Naive thymus-derived CD4-positive, alpha-beta T cell (primary cell): ENCODE results near the gene TRAPPC2B. TPM values are rescaled to one million over a fixed set of nuclear protein-coding genes. Genes with fewer than 3 reads are reported as not detected.

ENCODE experiments used
- ATAC-seq: fragments of 150-1000 bp; cut with Tn5 transposase; 2 replicates; pipeline ENCODE4 v1.10.0; 2021; ENCODE audit warnings: mild to moderate bottlenecking, moderate library complexity
- CTCF ChIA-PET: fragments of 350-600 bp; sonication (Branson Sonifier 250); formaldehyde crosslinking; loops from one replicate; lab custom pipeline; 2021; ENCODE audit warnings: antibody characterized with exemption; lab: Charles Lee
- POLR2A ChIA-PET: fragments of 350-600 bp; sonication (Branson Sonifier 250); formaldehyde crosslinking; loops from one replicate; lab custom pipeline; 2021; ENCODE audit warnings: antibody characterized with exemption, inconsistent platforms; lab: Charles Lee
- DNase-seq, 9 donors: peaks; one replicate each; pipeline versions ENCODE4 v3.0.0 to v3.0.0-alpha.2; 2020 to 2022; ENCODE audit warnings: mixed read lengths in 1 of 9
- H3K27ac ChIP-seq: one replicate; pipeline ENCODE4 v1.7.0; 2013; ENCODE audit warnings: mild to moderate bottlenecking, low read depth, low read length, moderate library complexity
- H3K27me3 ChIP-seq, 2 donors: one replicate each; pipeline ENCODE4 v1.7.0; 2013; ENCODE audit warnings: low read length in 2 of 2, mild to moderate bottlenecking in 2 of 2, moderate library complexity in 2 of 2; ENCODE audit not compliant: control insufficient read depth in 2 of 2, insufficient read depth in 2 of 2
- H3K36me3 ChIP-seq, 3 experiments: 1 replicate in 2 of 3; 2 replicates in 1 of 3; pipeline ENCODE4 v1.7.0; 2013; ENCODE audit warnings: low read length in 3 of 3, mild to moderate bottlenecking in 3 of 3, moderate library complexity in 1 of 3; ENCODE audit not compliant: insufficient read depth in 3 of 3, control insufficient read depth in 2 of 3
- H3K4me1 ChIP-seq, 2 donors: one replicate each; pipeline ENCODE4 v1.7.0; 2013; ENCODE audit warnings: low read length in 2 of 2, mild to moderate bottlenecking in 2 of 2, moderate library complexity in 1 of 2; ENCODE audit not compliant: control insufficient read depth in 2 of 2, insufficient read depth in 2 of 2
- H3K4me3 ChIP-seq: 2 replicates; pipeline ENCODE4 v1.7.0; 2013; ENCODE audit warnings: mild to moderate bottlenecking, low read length
- H3K9me3 ChIP-seq, 3 experiments: 1 replicate in 2 of 3; 2 replicates in 1 of 3; pipeline ENCODE4 v1.7.0; 2013; ENCODE audit warnings: low read length in 3 of 3; ENCODE audit not compliant: control insufficient read depth in 2 of 3
- H3K27ac Mint-ChIP-seq, 9 donors: one replicate each; pipeline ENCODE4 v1.8.0; 2020 to 2022; ENCODE audit warnings: mixed read lengths in 9 of 9, mild to moderate bottlenecking in 8 of 9, moderate library complexity in 5 of 9, inconsistent platforms in 2 of 9
- H3K27me3 Mint-ChIP-seq, 5 donors: one replicate each; pipeline ENCODE4 v1.8.0; 2021 to 2022; ENCODE audit warnings: mixed read lengths in 5 of 5, mild to moderate bottlenecking in 1 of 5
- H3K36me3 Mint-ChIP-seq, 5 donors: one replicate each; pipeline ENCODE4 v1.8.0; 2020 to 2022; ENCODE audit warnings: mixed read lengths in 5 of 5, mild to moderate bottlenecking in 3 of 5, inconsistent platforms in 1 of 5
- H3K4me1 Mint-ChIP-seq, 7 donors: one replicate each; pipeline ENCODE4 v1.8.0; 2020 to 2022; ENCODE audit warnings: mixed read lengths in 7 of 7, mild to moderate bottlenecking in 3 of 7, inconsistent platforms in 1 of 7
- H3K4me3 Mint-ChIP-seq, 10 donors: one replicate each; pipeline ENCODE4 v1.8.0; 2020 to 2022; ENCODE audit warnings: mild to moderate bottlenecking in 10 of 10, mixed read lengths in 10 of 10, moderate library complexity in 6 of 10, inconsistent platforms in 2 of 10
- H3K9me3 Mint-ChIP-seq, 11 donors: one replicate each; pipeline ENCODE4 v1.8.0; 2020 to 2022; ENCODE audit warnings: mixed read lengths in 11 of 11, mild to moderate bottlenecking in 4 of 11, inconsistent platforms in 1 of 11, moderate library complexity in 1 of 11
- intact Hi-C, 2 donors: fragments of 100-400 bp; cut with micrococcal nuclease; formaldehyde crosslinking; loops; one replicate each; pipeline ENCODE4 v1.15.1; 2023
- polyA plus RNA-seq, 2 donors: library from polyadenylated mRNA; unstranded; fragments of 300-500 nt; fragmentation: Illumina TruSeq; gene quantifications; one replicate each; pipeline ENCODE4 v1.2.3, GENCODE V29; 2021
- total RNA-seq, 6 experiments: library from RNA in 5 of 6; stranded (reverse) in 5 of 6; gene quantifications; 1 replicate in 5 of 6; 2 replicates in 1 of 6; pipeline ENCODE4 v1.2.3 and lab custom pipeline; 2021 to 2026

The TRAPPC2B gene
- total and polyA plus RNA-seq, 7 experiments from 2014 or later, result 7.7 to 18.9 (median 10.2) TPM

- Mint-ChIP-seq H3K4me3 (peak within 1 kb of the TSS; percentile 89 to 100 (median 97)), H3K27me3 (no peaks in the 10 kb centered on the region), H3K4me1 (peaks cover 11 to 45% (median 29%) of the 10 kb centered on the region in 7 donors), H3K9me3 (peaks cover 6 to 83% (median 31%) of the 10 kb centered on the region in 11 donors), H3K27ac (peak within 1 kb of the TSS; percentile 91 to 100 (median 97)), H3K36me3 (peaks cover 21 to 57% (median 53%) of the 10 kb centered on the region in 5 donors)
- DNase-seq (peak; percentile 85 to 99 (median 92)), ATAC-seq (peak; percentile 98)
- peaks cover 0 to 12% (median 0%) of the 10 kb centered on the region in 3 experiments for H3K9me3 ChIP-seq
- peaks cover 0 to 23% (median 7%) of the 10 kb centered on the region in 3 experiments for H3K36me3 ChIP-seq
- intact Hi-C loops, result loop anchor here (1.0 to 10.0 kb wide), 21 partner anchors 21 to 915 kb away; partner anchors contain the start of genes TRAPPC2B (in 2 of the 2), ZNF17 (in 2 of the 2), ZNF304 (in 2 of the 2) and ZNF417 (in 2 of the 2)
- H3K4me1 ChIP-seq, result peaks cover 13 to 15% of the 10 kb centered on the region in 2 donors
- H3K27me3 ChIP-seq, result no peaks in the 10 kb centered on the region
- ChIA-PET CTCF (interaction anchor here (0.6 to 0.9 kb wide), 2 partner anchors 39 to 514 kb away, joined by 4 to 5 read pairs; partner anchors contain the start of gene ZNF304), POLR2A (interaction anchor here (0.7 to 2.0 kb wide), 14 partner anchors 20 to 986 kb away, joined by 3 to 10 read pairs (median 4); partner anchors contain the start of genes TRAPPC2B, ZNF17, ZNF274 and ZNF304)
- H3K4me3 ChIP-seq, result peak within 1 kb of the TSS; percentile 72
- peak within 1 kb of the TSS; percentile 93 for H3K27ac ChIP-seq
Observed at GRCh38 chr19:57389730-57390598, 26.6 kb downstream of the TRAPPC2B start, which contains the start of gene ZNF548. Gene ZNF548 (plus strand): TSS chr19:57389854. CDS start chr19:57390100, 246 bp downstream.

- Mint-ChIP-seq H3K27ac (peak overlapping the region in 1 of 9 donors; percentile 66), H3K4me1 (peaks cover 8 to 25% (median 14%) of the 10 kb centered on the region in 7 donors), H3K36me3 (peaks cover 66 to 99% (median 93%) of the 10 kb centered on the region in 5 donors), H3K4me3 (no peak overlapping the region), H3K9me3 (peaks cover 33 to 98% (median 63%) of the 10 kb centered on the region in 11 donors), H3K27me3 (no peaks in the 10 kb centered on the region)
- intact Hi-C loops, result no loop called here
- Histone ChIP-seq H3K9me3 (peaks cover 0 to 56% (median 19%) of the 10 kb centered on the region in 3 experiments), H3K27ac (no peak overlapping the region), H3K4me3 (no peak overlapping the region), H3K27me3 (no peaks in the 10 kb centered on the region), H3K4me1 (peaks cover 2 to 4% of the 10 kb centered on the region in 2 donors), H3K36me3 (peaks cover 24 to 75% (median 27%) of the 10 kb centered on the region in 3 experiments)
- ATAC-seq (no peak), DNase-seq (no peak)
- ChIA-PET CTCF (no interaction called here), POLR2A (no interaction called here)
Observed at GRCh38 chr19:57395710-57396109, 32.4 kb downstream of the TRAPPC2B start.

GRCh38 chr19:57398868-57399267, 35.5 kb downstream of the TRAPPC2B start:
- H3K27me3 ChIP-seq, result no peaks in the 10 kb centered on the region
- CTCF ChIA-PET, result no interaction called here
- H3K36me3 ChIP-seq, result peaks cover 24 to 67% (median 25%) of the 10 kb centered on the region in 3 experiments

GRCh38 chr19:57403737-57404563, 40.6 kb downstream of the TRAPPC2B start:
- no peak overlapping the region for H3K27ac ChIP-seq
- intact Hi-C loops, result no loop called here
- H3K9me3 ChIP-seq, result peaks cover 0 to 34% (median under 1%) of the 10 kb centered on the region in 3 experiments
- ChIA-PET POLR2A (interaction anchor here (0.6 kb wide), 1 partner anchor 742 kb away, joined by 3 read pairs; no protein-coding TSS in a partner anchor), CTCF (interaction anchor here (0.7 to 0.8 kb wide), 2 partner anchors 334 to 1121 kb away, joined by 3 read pairs; no protein-coding TSS in a partner anchor)
- peaks cover 4 to 17% (median 5%) of the 10 kb centered on the region in 3 experiments for H3K36me3 ChIP-seq
- H3K4me1 ChIP-seq, result no peaks in the 10 kb centered on the region
- DNase-seq, result no peak
- H3K27me3 Mint-ChIP-seq, result no peaks in the 10 kb centered on the region
- no peak overlapping the region for H3K4me3 Mint-ChIP-seq
- no peak for ATAC-seq
- peaks cover 0 to 6% (median 2%) of the 10 kb centered on the region in 7 donors for H3K4me1 Mint-ChIP-seq
- H3K27ac Mint-ChIP-seq, result no peak overlapping the region
- no peak overlapping the region for H3K4me3 ChIP-seq
- H3K9me3 Mint-ChIP-seq, result peaks cover 0 to 45% (median 21%) of the 10 kb centered on the region in 11 donors
- H3K36me3 Mint-ChIP-seq, result peaks cover 17 to 39% (median 32%) of the 10 kb centered on the region in 5 donors
- H3K27me3 ChIP-seq, result no peaks in the 10 kb centered on the region

More at GRCh38 chr19:57398868-57399267, 35.5 kb downstream of the TRAPPC2B start:
- H3K9me3 ChIP-seq, result peaks cover 0 to 69% (median 19%) of the 10 kb centered on the region in 3 experiments
- intact Hi-C loops, result no loop called here
- ATAC-seq, result no peak
- H3K4me3 Mint-ChIP-seq, result no peak overlapping the region
- H3K4me3 ChIP-seq, result no peak overlapping the region
- no peak for DNase-seq
- H3K4me1 ChIP-seq, result no peaks in the 10 kb centered on the region
- POLR2A ChIA-PET, result no interaction called here
- peaks cover 32 to 96% (median 66%) of the 10 kb centered on the region in 11 donors for H3K9me3 Mint-ChIP-seq
- peaks cover 65 to 90% (median 81%) of the 10 kb centered on the region in 5 donors for H3K36me3 Mint-ChIP-seq
- peaks cover 0 to 10% (median 4%) of the 10 kb centered on the region in 7 donors for H3K4me1 Mint-ChIP-seq
- peak overlapping the region in 1 of 9 donors; percentile 33 for H3K27ac Mint-ChIP-seq
- H3K27ac ChIP-seq, result no peak overlapping the region
- H3K27me3 Mint-ChIP-seq, result no peaks in the 10 kb centered on the region

GRCh38 chr19:57406516-57407123, 43.3 kb downstream of the TRAPPC2B start:
- Histone ChIP-seq H3K4me1 (peaks cover 1 to 2% of the 10 kb centered on the region in 2 donors), H3K27me3 (no peaks in the 10 kb centered on the region), H3K4me3 (no peak overlapping the region), H3K36me3 (peaks cover 0 to 11% (median 0%) of the 10 kb centered on the region in 3 experiments), H3K9me3 (peaks cover 0 to 12% (median 0%) of the 10 kb centered on the region in 3 experiments), H3K27ac (no peak overlapping the region)
- ChIA-PET CTCF (interaction anchor here (0.9 to 1.4 kb wide), 4 partner anchors 18 to 1112 kb away, joined by 3 read pairs; no protein-coding TSS in a partner anchor), POLR2A (interaction anchor here (0.9 to 1.2 kb wide), 2 partner anchors 409 to 749 kb away, joined by 3 read pairs; partner anchors contain the start of gene ZNF552)
- Mint-ChIP-seq H3K36me3 (peaks cover 8 to 20% (median 14%) of the 10 kb centered on the region in 5 donors), H3K9me3 (peaks cover 0 to 23% (median 8%) of the 10 kb centered on the region in 11 donors), H3K4me1 (peaks cover 4 to 19% (median 11%) of the 10 kb centered on the region in 7 donors), H3K27me3 (no peaks in the 10 kb centered on the region), H3K4me3 (no peak overlapping the region), H3K27ac (peak overlapping the region in 2 of 9 donors; percentile 26 to 71)
- intact Hi-C loops, result loop anchor here in 1 of 2 donors (1.0 kb wide), 3 partner anchors 71 to 749 kb away; partner anchors contain the start of genes ZNF587 and ZNF772
- ATAC-seq, result peak; percentile 50
- DNase-seq, result peak; percentile 37 to 73 (median 61)
